Esophagus muscularis mucosa (tissue), 3 donors: ENCODE data around the gene NDUFS3.
A peak's percentile ranks its signal among the peaks of the same experiment; 100 is the strongest.

Source experiments
- CTCF ChIP-seq, 3 experiments: fragments of 200-600 bp in 2 of 3; fragments of 450-650 bp in 1 of 3; sonication (generic) in 2 of 3; IDR thresholded peaks; one replicate each; pipeline ENCODE4 v1.5.1; 2017 to 2019; ENCODE audit warnings: antibody characterized with exemption in 3 of 3, mild to moderate bottlenecking in 2 of 3, moderate library complexity in 1 of 3
- EP300 ChIP-seq: sonication (generic); formaldehyde crosslinking; IDR thresholded peaks from one replicate; pipeline ENCODE4 v1.6.1; 2017; ENCODE audit warnings: antibody characterized with exemption

GRCh38 chr11:47616726-47617416, 38.0 kb downstream of the NDUFS3 start:
- TF ChIP-seq CTCF (IDR thresholded peaks at IDR 0.05): peak; percentile 39 to 60 (median 51)
- TF ChIP-seq EP300: no peak
